22Rv1 (cell line): ENCODE results near the gene XYLT2.
"Not testable (repeated sequence)": the region's sequence is repeated elsewhere in the genome, so short reads cannot be mapped to it uniquely, and the experiment has no call there.

Experiments
- H3K27ac ChIP-seq: fragments of 450-650 bp; 2 replicates; pipeline ENCODE4 v1.5.1; 2017
- ZFX ChIP-seq: fragments of 450-650 bp; IDR thresholded peaks from 2 replicates; pipeline ENCODE4 v1.6.1; 2017; ENCODE audit warnings: antibody characterized with exemption, borderline replicate concordance
- TF ChIP-seq, protein P1 (sequence below): fragments of 450-650 bp; IDR thresholded peaks from 2 replicates; pipeline ENCODE4 v1.5.1; 2017; ENCODE audit warnings: mild to moderate bottlenecking

Gene XYLT2

DNA sequence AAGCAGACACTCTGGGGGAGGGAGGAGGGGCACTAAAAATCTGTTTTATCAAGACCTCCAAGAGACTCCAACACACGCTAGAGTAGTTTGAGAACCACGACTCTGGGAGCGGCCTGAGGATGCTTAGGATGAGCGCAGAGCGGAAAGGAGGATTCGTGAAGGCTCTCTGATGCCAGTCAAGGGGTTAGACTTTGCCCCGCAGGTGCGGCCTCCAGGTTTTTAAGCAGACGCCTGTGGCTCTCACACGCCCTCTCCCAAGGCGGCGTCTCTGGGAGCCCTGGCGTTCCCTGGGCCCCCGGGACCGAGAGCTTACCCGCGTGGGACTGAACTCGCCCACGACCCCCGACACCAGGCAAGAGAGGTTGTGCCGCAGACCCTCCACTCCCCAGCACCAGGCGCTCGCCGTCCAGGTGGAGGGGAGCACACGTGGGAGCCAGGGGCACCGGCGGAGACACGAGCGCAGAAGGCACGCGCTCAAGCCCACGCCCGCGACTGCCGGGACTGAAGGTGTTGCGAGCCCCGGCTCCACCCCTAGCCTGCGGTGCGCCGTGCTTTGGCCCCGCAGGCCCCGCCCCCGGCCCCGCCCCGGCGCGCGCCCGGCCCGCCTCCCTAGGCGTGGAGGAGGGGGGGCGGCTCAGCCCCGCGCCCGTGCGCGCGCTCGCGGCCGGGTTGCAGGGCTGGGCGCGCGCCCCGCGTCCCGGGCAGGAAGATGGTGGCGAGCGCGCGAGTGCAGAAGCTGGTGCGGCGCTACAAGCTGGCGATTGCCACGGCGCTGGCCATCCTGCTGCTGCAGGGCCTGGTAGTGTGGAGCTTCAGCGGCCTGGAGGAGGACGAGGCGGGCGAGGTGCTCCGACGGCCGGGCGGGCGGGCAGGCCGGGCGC lies at the start of gene XYLT2:
Gene XYLT2, plus strand, starts transcription at position 695 of the 881 bp plus-strand sequence. Its CDS starts 15 bp downstream, at position 710.
- peak within 1 kb of the TSS; percentile 71 for H3K27ac ChIP-seq
- TF ChIP-seq, protein P1, sequence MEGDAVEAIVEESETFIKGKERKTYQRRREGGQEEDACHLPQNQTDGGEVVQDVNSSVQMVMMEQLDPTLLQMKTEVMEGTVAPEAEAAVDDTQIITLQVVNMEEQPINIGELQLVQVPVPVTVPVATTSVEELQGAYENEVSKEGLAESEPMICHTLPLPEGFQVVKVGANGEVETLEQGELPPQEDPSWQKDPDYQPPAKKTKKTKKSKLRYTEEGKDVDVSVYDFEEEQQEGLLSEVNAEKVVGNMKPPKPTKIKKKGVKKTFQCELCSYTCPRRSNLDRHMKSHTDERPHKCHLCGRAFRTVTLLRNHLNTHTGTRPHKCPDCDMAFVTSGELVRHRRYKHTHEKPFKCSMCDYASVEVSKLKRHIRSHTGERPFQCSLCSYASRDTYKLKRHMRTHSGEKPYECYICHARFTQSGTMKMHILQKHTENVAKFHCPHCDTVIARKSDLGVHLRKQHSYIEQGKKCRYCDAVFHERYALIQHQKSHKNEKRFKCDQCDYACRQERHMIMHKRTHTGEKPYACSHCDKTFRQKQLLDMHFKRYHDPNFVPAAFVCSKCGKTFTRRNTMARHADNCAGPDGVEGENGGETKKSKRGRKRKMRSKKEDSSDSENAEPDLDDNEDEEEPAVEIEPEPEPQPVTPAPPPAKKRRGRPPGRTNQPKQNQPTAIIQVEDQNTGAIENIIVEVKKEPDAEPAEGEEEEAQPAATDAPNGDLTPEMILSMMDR, result no peak
- TF ChIP-seq ZFX, result no peak

DNA sequence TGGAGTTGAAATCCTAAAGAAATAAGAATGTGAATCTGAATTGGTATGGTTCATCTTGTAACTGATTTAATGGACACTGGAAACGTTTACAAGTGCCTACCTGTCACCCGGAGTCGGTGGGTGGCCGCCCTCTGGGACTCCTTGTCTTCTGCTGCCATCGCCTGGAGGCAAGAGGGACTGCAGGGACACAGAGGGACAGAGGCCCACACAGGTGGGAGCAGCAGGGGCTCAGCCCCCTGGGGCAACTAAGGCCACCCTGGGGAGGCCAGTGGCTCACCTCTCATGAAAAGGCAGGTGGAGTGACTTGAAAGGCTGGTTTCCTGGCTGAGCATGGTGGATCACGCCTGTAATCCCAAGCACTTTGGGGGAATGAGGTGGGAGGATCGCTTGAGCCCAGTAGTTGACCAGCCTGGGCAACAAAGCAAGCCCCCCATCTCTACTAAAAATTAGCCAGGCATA lies 48.5 kb upstream of the XYLT2 start:
- TF ChIP-seq, protein P1, result peak; percentile 88
- TF ChIP-seq ZFX, result no peak
- H3K27ac ChIP-seq, result no peak overlapping the region

DNA sequence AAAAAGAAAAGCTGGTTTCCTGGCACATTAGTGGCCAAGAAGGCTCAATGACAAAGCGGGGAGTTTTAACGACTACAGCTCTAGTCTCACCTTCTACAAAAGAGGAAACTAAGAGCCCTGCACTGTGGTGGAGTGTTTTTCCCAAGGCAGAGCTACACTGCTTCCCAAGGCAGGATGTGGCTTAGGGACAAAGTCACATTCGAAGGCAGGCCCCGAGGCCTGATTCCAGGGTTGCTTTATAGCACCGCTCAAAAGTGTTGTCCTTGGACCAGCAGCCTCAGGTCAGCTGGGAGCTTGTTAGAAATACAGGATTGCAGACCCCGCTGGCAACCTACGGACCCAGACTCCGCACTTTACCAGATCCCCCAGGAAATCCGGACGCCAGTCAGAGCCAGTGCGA lies 47.9 kb upstream of the XYLT2 start:
- TF ChIP-seq, protein P1, result no peak
- TF ChIP-seq ZFX, result no peak
- H3K27ac ChIP-seq, result no peak overlapping the region

DNA sequence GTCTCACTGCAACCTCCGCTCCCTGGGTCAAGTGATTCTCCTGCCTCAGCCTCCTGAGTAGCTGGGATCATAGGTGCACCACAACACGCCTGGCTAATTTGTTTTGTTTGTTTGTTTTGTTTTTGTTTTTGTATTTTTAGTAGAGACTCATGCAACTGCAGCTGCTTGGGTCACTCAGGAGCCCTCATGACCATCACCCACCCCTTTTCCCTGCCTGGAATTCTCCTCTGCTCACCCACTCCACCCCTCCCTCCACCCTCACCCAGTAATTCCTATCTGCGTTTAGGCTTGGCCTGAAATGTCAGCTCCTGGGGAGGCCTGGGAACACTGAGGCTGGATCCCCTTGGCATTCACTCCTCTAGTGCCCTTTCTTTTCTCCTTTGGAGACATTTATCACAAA lies 46.1 kb upstream of the XYLT2 start:
- H3K27ac ChIP-seq, result no peak overlapping the region
- TF ChIP-seq, protein P1, result no peak
- no peak for TF ChIP-seq ZFX

DNA sequence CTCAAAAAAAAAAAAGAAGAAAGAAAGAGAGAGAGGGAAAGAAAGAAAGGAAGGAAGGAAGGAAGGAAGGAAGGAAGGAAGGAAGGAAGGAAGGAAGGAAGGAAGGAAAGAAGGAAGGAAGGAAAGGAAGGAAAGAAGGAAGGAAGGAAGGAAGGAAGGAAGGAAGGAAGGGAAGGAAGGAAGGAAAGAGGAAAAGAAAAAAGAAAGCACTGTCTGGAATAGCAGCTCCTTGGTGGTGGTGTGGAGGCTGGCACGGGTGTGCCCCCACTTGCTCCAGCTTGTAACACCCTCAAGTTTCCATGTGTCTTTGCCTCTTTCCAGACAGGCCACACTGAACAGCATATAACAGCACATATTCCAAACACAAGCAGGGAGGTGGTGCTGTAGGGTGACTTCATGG lies 45.1 kb upstream of the XYLT2 start:
- H3K27ac ChIP-seq, result not testable (repeated sequence)

DNA sequence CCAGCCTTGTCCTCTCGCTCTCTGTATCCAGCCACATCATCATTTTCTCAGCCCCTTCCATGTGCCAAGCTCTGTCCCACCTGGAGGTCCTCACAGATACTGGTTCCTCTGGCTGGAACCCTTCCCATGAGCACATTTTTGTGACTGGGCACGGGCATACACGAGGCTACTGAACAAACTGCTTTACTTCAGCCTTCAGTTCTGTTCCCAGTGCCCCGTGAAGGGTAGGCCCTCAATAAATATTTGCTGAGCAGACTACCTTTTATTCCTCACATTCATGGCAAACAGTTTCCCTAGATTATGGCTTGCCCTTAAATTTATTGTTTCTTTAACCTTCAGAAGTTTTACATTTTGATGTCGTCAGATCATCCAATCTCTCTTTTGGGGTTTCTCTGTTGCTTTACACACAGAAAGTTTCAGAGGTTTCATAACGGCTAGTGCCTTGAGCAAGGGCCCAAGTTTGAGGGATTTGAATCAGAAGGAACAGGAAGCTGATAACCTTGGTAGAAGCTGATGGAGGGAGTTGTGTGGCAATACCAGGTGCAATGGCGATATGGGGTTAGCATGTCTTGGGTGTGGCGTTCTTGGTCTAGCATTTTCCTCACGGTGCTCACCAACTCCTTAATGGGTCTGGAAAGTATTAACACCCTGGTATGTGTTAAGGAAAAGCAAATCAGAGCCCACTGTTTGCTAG lies 43.9 kb upstream of the XYLT2 start:
- H3K27ac ChIP-seq, result no peak overlapping the region

DNA sequence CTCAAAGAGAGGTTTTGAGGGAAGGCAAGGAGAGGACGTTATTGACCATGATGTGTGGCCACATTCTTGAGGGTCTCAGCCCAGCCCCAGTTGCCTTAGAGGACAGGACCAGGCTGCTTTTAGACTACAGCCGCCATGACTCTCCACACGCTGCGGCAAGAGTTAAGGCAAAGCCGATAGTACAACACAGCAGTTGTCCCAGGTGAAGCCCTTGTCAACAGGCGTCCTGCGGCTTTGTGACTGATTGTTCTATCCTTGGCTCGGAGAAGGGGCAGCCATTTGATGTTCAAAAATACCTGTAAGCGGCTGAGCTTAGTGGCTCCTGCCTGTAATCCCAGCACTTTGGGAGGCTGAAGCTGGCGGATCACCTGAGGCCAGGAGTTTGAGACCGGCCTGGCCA lies 42.9 kb upstream of the XYLT2 start:
- H3K27ac ChIP-seq, result no peak overlapping the region
- no peak for TF ChIP-seq ZFX
- TF ChIP-seq, protein P1, result no peak

More for the DNA sequence above, 43.9 kb upstream of the XYLT2 start:
- TF ChIP-seq, protein P1, result no peak
- no peak for TF ChIP-seq ZFX
